Epithelial cell of proximal tubule (primary cell): ENCODE data around the gene TMEM271. TPM values are rescaled to one million over a fixed set of nuclear protein-coding genes. Genes with fewer than 3 reads are reported as not detected.

Experiments
- DNase-seq: peaks from one replicate; pipeline ENCODE4 v3.0.0-alpha.2; 2011; ENCODE audit warnings: low read depth
- H3K4me3 ChIP-seq: 2 replicates; pipeline ENCODE4 v1.5.1; 2011; ENCODE audit warnings: low read depth, mild to moderate bottlenecking, low read length
- CTCF ChIP-seq: conservative IDR thresholded peaks from 2 replicates; pipeline ENCODE4 v1.5.1; 2012; ENCODE audit warnings: low read depth, mild to moderate bottlenecking, low read length
- total RNA-seq: library from RNA; depleted of rRNA; stranded (reverse); fragments of >200 nt; gene quantifications from 2 replicates; pipeline ENCODE4 v1.2.3, GENCODE V29; 2015

Gene TMEM271
- total RNA-seq, 1 donor from 2014 or later: not detected

GRCh38 chr4:533318-534100 is 42.6 kb downstream of the TMEM271 start:
- no peak overlapping the region for H3K4me3 ChIP-seq
- DNase-seq: no peak
- TF ChIP-seq CTCF: no peak

- H3K4me3 ChIP-seq: no peak overlapping the region
- no peak for DNase-seq
- TF ChIP-seq CTCF: no peak
Observed at GRCh38 chr4:532588-533317, 43.3 kb downstream of the TMEM271 start.

GRCh38 chr4:531721-532565 is 44.2 kb downstream of the TMEM271 start:
- no peak for DNase-seq

GRCh38 chr4:531076-531475 is 45.0 kb downstream of the TMEM271 start:
- no peak for TF ChIP-seq CTCF
- no peak for DNase-seq
- H3K4me3 ChIP-seq: no peak overlapping the region

More at GRCh38 chr4:531721-532565, 44.2 kb downstream of the TMEM271 start:
- no peak overlapping the region for H3K4me3 ChIP-seq
- no peak for TF ChIP-seq CTCF

- no peak for TF ChIP-seq CTCF
- DNase-seq: no peak
- H3K4me3 ChIP-seq: no peak overlapping the region
Observed at GRCh38 chr4:530017-530781, 45.9 kb downstream of the TMEM271 start.

GRCh38 chr4:529563-529962 is 46.5 kb downstream of the TMEM271 start:
- TF ChIP-seq CTCF: no peak
- DNase-seq: no peak

More at GRCh38 chr4:529563-529962, 46.5 kb downstream of the TMEM271 start:
- H3K4me3 ChIP-seq: no peak overlapping the region
